HG03060 (cell line): ENCODE measurements around the gene SHOX.

Source experiments
- ATAC-seq: cut with Tn5 transposase; IDR thresholded peaks from one replicate; pipeline ENCODE4 v1.9.1; 2021; ENCODE audit warnings: low read depth, moderate number of reproducible peaks; ENCODE audit not compliant: unreplicated experiment

Gene SHOX

GRCh38 chrX:703866-704265 lies 73.3 kb downstream of the SHOX start:
- ATAC-seq = no peak
